Endothelial cell of umbilical vein (primary cell): Measurements from ENCODE around the gene GTPBP3.

Experiments
- CTCF ChIP-seq, 2 donors: IDR thresholded peaks; 1 replicate in 1 of 2; 2 replicates in 1 of 2; pipeline ENCODE4 v1.5.1; 2011; ENCODE audit warnings: low read length in 2 of 2, mild to moderate bottlenecking in 2 of 2, moderate library complexity in 2 of 2, control low read depth in 1 of 2, inconsistent platforms in 1 of 2, low read depth in 1 of 2; ENCODE audit not compliant: insufficient read depth in 1 of 2; ENCODE audit errors: extremely low read depth in 1 of 2
- EZH2 ChIP-seq: IDR thresholded peaks from 2 replicates; pipeline ENCODE4 v1.6.1; 2012; ENCODE audit warnings: borderline replicate concordance, low read depth, mild to moderate bottlenecking, moderate library complexity, low read length, inconsistent platforms; ENCODE audit not compliant: severe bottlenecking
- FOS ChIP-seq: IDR thresholded peaks from 2 replicates; pipeline ENCODE4 v1.6.1; 2011; ENCODE audit warnings: mild to moderate bottlenecking, low read length, moderate library complexity, borderline replicate concordance; ENCODE audit not compliant: insufficient read depth
- GATA2 ChIP-seq: IDR thresholded peaks from 2 replicates; pipeline ENCODE4 v1.7.0; 2011; ENCODE audit warnings: low read depth, mild to moderate bottlenecking, moderate library complexity, mixed read lengths, low read length; ENCODE audit not compliant: insufficient read length, insufficient read depth
- POLR2A ChIP-seq: IDR thresholded peaks from 2 replicates; pipeline ENCODE4 v1.6.1; 2012; ENCODE audit warnings: low read depth, mild to moderate bottlenecking, control low read depth, low read length
- TF ChIP-seq, protein P1 (sequence below): IDR thresholded peaks from 2 replicates; pipeline ENCODE4 v1.6.1; 2011; ENCODE audit not compliant: insufficient read depth, insufficient read length

GRCh38 chr19:17320435-17320834 lies 16.9 kb upstream of the GTPBP3 start:
- TF ChIP-seq POLR2A = no peak
- no peak for TF ChIP-seq CTCF (IDR thresholded peaks at IDR 0.05; ENCODE audit: extremely low read depth in 1 of 2, insufficient read depth in 1 of 2, low read depth in 1 of 2, low read length in 2 of 2)
- TF ChIP-seq EZH2 = no peak
- TF ChIP-seq FOS = no peak
- no peak for TF ChIP-seq GATA2
- TF ChIP-seq, protein P1, sequence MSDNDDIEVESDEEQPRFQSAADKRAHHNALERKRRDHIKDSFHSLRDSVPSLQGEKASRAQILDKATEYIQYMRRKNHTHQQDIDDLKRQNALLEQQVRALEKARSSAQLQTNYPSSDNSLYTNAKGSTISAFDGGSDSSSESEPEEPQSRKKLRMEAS = no peak
